CD4-positive, alpha-beta T cell treated with Interleukin-6 for 4 hours (primary cell): ENCODE measurements around the gene GLS.
"Not testable (repeated sequence)": the region's sequence is repeated elsewhere in the genome, so short reads cannot be mapped to it uniquely, and the experiment has no call there.

Experiments used
- DNase-seq: peaks from one replicate; pipeline ENCODE4 v3.0.0-alpha.2; 2020; ENCODE audit warnings: mixed read lengths

GLS gene

DNA sequence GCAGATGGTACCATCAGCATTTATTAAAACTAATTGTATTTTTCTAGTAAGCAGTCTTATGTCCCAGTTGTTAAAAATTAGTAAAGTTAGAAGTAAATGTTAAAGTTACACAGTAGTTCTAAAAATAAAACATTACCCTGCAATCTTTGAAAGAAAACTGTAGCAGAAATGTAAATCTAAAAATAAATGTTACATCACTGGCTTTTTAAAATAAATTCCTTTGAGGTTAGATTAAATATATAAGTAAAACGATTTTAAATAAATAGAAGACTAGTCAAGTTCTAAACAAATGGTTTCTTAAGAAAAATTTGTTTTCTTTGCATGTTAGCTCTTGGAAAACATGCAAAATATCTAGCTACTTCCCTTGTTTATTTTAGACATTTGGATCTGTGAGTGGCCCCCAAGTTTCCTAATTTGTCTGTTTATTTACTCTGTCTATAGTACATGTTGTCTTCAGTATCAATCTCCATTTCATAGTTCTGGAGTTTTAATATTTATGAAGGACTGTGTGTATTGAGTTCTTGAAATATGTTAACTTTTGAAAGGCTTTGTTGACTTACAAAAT, 58.2 kb downstream of the GLS start:
- DNase-seq, result no peak

DNA sequence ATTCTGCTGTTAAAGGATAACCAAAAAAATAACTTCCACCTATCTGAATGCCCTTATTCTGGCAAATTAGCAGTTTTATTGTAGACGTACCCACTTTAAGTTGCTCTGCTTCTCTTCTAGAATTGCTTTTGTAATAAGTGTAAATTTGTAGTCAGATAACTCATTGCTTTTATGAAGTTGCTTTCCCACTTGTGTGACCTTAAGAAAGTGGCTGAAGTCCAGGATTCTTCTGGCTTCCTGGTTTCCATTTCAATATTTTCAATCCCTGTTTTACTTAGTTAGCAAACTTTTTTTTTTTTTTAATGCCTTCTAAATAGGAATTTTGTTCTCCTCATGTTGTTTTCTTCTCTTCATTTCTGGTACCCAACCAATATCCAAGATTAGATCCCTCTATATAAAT, 59.8 kb downstream of the GLS start:
- DNase-seq, result no peak

DNA sequence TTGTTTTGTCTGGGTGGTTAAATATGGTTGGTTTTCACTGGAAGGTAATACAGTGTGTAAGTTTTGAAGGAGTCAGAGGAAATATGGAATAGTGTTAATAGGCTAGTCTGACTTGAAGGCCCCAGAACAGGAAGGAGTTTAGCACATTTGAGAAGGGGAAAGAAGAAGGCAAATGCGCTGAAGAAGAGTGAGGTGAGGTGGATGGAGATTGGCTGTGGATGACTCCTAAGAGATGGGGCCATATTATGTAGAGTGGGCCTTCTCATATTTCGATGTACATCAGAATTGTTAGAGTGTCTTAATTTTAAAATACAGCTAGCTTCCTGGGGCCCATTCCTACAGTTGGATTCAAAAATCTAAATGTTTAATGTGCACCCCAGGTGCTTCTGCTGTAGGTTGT, 61.0 kb downstream of the GLS start:
- no peak for DNase-seq

DNA sequence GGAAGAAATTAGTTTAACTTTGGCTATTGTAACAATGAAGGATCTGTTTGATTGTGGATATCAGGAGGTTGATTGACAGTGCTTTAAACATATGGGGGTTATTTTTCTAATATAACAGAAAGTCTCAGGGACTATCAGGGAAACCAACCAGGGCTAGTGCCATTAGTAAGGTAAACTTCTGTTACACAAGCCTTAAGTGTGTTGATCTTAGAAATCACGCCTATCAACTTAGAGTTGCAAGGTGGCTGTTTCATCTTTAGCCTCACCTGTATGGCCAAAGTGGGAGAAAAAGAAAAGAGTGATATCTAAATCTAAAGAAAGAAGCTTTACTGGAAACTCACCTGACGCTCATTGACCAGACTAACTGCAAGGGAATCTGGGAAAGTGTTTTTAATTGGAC, 62.1 kb downstream of the GLS start:
- no peak for DNase-seq

DNA sequence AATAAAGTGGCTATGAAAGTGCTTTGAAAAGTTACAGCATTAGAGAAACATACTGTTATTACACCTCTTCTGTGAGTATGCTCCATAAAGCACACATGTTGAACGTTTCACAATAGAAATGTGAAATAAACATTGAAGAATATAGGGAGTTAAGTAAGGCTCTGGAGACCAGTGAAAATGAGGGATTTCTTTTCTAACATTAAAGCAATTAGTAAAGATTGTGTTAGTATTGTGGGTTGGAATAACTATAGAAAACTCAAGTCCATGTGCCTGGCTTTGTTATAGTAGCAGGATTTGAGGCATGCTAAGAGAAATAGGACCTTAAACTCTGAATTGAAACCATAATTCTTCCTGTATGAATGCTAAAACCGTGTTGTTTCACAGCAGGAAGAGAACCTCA, 63.1 kb downstream of the GLS start:
- no peak for DNase-seq

DNA sequence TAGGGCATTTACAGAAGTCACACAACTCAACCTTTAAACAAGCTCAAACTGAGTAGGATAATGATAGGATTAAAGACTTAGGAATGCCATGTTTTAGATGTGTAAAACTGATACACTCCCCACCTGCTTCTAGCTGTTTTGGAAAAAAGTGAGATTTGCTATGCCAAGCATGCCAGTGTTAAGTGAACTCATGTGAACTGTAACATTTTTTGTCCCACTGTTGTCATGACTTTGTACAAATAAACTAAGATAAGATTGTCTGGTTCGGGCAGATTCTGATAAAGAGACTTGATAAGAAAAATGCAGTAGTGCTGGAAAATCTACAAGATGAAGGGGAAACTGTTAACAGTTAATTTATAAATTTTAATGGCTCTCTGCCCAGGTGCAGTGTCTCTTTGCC, 66.5 kb downstream of the GLS start:
- no peak for DNase-seq

DNA sequence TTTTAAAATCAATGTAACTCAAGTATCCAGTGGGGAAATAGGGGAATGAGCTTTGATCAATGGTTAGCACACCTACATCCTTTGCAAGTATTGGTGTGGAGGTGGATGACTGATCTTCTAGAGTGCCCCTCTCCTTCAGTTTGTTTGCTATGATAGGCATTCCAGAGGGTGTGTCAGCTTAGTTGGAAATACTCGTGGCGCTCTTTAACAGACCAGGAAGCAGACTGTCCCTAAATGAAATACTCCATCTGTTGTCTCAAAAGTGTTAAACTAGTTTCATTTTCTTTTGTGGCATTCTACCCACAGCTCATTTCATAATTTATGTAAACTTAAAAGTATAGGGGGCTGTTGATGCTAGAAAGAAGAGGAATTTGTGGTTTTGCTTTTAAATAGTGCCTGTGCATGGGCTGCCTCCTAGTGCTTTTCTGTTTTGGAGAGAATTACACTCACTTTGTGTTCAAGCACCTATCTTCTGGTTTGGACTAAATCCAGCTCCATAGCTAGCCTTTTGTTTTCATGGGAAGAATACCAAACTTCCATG, 67.2 kb downstream of the GLS start:
- peak; percentile 27 for DNase-seq

DNA sequence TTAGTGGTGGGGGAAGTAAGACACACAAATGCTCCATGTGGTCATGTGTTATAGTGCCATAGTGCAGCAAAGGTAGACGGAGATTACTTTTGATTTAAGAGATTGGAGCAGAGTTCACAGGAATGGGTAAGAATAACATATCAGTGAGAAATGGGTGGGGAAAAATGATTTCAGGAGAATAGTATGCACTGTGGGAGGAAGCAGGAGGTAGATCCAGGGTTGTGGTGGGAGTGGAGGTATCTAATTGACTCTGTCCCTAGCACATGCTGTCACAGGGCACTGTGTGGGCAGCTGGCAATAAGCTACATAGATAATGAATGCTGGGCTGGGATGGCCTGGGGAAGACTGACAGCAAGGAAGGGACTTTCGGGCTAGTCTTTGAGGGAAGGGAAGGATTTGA, 68.0 kb downstream of the GLS start:
- DNase-seq, result no peak

DNA sequence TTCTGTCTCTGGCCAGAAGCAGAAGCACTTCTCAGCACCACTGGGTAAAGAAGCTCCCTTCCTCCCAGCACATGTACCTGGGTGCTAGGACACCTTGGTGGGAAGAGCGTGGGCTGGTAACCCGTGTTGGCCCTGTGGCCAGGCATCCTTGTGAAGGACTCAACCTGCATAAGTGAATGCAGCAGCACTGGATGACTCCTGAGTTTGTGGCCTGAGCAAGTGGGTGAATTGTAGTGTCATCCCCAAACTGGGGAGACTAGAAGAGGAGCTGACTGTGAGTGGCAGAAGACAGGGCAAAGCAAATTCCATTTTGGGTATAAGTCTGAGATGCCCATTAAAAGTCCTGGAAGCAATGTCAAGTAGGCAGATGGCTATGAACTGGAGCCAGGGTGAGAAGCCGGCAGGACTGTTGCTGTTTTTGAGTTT, 70.0 kb downstream of the GLS start:
- no peak for DNase-seq

DNA sequence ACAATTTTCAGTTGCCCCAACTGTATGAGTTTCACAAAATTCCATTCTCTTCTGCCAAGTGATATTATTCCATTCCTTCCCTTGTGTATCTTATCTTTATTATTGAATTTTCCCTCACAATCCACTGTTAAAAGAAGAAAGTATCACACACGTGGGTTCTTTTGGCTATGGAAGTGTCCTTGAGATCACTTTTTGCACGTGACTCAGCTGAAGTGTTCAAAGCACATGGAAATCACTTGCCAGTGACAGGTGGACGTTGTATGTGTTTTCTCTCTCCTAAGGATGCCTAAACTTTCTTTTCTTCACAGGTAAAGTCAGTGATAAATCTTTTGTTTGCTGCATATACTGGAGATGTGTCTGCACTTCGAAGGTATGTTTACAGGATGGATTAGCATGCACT, 72.6 kb downstream of the GLS start:
- no peak for DNase-seq

DNA sequence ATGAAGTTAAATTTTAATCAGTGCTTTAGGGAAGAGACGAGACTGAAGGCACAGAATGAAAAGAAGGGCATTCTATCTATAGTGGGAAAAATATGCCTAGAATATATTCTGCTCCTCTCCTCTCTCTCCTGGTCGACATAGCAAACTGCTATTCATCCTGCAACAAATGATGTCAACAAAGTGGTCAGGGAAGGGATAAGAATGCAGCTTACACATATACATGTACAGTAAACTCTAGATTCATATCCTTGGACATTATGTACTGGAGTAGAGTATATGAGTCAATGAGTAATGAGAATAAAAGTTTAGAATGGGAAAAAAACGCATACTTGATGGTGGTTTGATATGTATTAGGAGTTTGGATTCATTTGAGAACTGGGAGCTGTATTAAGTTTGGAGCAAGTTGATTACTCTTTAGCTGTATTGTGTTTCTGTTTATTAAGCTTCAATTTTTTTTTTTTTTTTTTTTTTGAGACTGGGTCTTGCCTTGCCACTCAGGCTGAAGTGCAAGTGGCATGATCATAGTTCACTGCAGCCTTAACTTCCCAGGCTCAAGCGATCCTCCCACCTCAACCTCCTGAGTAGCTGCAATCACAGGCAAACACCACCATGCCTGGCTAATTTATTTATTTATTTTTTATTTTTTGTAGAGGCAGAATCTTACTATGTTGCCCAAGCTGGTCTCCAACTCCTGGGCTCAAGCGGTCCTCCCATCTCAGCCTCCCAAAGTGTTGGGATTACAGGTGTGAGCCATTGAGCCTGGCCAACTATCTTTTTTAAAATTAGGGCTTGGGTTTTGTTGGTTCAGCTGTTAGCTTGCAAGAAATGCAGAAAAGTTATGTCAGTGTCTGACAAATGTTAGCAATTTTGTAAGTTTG, 79.5 kb downstream of the GLS start:
- no peak for DNase-seq

DNA sequence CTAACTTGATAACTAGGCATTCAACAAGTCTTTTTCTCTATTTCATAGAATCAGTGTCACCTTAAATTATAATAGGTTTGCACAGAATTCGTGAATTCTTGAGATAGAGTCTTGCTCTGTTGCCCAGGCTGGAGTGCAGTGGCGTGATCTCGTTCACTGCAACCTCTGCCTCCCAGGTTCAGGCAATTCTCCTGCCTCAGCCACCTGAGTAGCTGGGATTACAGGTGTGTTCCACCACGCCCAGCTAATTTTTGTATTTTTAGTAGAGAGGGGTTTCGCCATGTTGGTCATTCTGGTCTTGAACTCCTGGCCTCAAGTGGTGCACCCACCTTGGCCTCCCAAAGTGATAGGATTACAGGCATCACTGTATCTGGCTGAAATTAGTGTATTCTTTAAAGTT, 80.5 kb downstream of the GLS start:
- DNase-seq, result not testable (repeated sequence)

DNA sequence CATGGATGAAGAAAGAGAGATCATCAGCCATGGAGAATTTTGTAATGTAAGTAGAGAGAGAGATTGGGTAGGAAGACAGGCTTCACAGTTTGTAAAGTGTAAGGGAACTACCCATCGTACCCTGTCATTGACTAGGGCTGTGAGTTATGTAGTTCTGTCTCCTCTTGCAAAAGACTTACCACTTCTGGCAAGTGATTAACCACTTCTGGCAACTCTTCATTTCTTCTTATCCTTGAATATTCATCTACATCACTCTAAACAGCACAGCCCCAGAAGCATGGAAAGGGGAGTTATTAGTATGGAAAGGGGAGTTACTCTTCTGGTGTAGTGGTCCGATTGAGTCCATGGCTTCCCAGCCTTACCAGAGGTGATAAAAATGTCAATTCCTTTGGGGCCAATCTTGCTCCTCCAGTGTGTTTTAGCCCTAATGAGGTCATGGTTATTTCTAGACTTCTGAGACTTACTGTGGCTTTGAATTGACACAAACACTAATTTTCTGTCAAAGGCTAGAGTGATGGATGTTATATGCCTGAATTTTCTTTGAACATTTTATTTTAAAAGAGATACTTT, 81.4 kb downstream of the GLS start:
- no peak for DNase-seq

DNA sequence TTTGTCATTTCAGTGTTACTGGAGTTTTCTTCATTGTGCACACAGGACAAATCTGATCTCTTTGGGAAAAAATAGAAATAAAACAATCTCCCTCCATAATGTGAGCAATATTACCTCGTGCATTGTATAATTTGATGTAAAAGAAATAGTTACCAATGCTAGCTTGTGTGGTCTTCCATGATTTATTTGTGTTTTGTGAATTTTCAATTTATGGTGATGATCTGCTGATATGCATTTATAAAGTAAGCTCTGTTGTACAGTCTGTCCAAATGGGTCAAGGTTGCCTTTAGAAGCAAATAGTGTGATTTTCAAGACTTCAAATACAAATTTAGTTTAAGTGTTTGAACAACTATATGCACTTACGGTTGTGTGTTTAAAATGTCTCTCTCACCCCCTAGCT, 82.5 kb downstream of the GLS start:
- DNase-seq, result no peak

DNA sequence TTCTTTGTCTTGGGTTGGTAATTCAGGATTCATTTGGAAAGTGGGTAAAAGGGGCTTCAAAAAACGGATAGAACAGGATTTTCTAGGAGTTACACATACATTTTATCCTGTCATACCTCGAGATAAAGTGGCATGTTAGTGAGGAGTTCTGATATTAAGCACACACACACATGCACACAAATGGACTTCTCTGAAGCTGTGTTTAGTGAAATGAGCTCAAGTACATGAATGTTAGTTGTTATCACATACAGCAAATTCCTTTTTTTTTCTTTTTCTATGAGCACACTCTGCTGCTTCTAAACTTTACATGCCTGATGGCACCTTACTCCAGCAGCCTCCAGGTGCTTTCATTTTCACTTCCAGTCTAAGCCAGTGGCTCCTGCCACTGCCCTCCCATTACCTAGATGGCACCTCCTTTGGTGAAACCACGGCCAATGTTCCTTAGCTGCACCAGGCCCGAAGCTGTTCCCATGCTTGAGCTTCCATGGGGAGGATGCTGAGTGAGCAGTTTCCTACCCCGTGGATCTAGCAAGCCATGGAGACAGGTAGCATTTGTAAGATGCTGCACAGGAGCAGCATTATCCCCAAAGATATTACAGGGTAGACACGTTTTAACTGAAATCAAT, 83.7 kb downstream of the GLS start:
- DNase-seq, result peak; percentile 23

DNA sequence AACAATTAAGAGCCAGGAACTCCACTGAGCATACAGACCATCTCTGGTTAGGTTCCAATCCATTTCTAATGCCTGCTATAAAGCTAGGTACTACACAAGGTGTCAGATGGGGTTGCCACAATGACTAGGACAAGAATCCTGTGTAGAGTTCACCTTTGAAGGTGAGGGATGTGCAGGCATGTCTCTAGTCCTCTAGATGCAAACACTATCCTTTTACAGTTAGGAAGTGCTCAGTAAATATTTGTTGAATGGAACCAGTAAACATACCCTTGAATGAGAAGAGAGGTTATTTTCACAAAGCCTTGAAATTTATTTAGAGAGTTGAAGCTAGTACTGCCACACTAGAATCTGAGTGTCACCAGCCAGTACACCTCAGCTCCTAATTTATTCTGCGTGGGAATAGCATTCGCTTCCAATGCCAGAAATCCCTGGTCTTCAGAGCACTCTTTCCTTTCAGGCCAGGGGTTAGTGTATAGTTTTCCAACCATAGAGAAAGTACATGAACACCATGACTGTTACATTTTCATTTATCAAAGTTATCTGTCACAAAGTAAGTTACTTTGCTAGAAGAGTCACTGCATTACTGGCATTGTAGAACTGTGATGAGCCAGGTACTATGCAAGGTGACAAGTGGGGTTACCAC, 85.1 kb downstream of the GLS start:
- DNase-seq, result no peak

DNA sequence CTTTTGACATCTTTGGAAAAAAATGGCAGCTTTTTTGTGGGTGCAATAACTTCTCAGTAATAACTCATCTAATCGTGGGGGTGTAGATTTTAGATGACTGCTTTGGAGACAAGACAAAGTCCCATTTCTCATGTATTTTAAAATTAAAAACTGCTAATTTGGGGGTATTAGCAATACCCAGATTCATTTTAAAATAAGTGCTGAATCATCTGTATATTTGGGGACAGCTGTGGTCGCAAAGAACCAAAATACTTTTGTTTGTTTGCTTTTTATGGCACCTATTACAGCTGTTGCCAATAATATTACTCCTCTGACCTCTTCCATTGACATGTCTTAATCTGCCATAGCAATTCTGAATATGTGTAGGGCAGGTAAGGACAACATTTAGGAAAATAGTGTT, 87.9 kb downstream of the GLS start:
- no peak for DNase-seq

DNA sequence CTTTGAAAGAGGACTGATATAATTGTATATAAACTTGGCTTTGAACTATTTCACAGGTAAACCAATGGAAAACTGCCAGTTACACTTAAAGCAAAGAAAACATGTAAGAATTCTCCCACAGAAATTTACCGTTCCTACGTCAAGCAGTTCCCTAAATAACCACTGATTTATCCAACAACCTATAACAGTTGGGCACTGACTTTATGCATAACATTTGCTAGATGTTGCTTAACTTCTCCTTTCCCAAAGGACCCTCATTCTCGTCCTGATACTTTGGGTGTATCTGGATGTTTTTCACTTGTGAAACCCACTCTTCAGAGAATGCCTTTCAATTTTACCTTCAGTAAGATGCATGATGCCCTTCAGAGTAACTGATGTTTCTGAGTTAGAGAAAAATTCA, 89.5 kb downstream of the GLS start:
- DNase-seq, result no peak

DNA sequence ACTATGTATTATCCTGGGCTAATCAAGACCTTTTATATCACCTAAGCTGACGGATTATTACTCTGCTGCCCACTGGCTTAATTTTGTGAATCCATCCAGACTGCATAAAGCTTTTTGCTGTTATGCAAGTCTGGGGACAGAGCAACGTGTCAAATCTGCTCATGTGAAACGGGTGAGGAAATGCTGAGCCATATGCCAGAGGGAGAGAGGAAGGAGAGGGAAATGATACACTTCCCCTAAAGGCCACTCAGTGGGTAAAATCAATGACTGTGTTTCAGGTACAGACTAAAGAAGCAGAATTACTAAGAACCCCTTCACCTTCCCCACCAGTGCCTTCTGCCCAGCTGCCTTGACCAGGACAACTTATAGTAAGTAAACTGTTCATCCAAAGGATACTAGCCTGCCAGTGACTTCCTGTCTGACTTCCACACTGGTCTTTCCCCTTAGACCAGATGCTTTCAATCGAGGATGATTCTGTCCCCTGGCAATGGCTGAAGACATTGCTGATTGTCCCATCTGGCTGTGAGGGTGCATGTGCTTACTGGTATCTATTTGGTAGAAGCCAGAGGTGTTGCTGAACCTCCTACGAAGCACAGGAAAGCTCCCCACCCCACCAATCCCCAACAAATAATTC, 90.4 kb downstream of the GLS start:
- DNase-seq, result no peak

DNA sequence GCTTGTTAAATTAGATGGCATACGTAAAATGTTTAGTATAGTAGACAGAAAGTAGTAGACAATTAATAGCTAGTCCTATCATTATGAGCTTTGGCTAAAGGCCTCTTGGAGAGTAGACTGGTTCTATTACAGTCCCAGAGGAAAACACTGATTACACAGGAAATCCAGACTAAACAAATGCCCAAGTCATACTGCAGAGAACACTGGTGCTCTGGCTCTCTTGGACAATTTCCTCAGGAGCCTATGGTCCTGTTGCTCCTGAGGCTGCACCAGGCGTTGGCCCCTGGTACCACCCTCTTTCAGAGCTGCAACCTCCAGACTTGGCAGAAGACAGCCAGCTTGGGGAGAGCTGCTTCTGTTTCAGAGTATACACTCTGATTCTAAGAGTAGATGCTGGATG, 91.6 kb downstream of the GLS start:
- DNase-seq, result no peak

DNA sequence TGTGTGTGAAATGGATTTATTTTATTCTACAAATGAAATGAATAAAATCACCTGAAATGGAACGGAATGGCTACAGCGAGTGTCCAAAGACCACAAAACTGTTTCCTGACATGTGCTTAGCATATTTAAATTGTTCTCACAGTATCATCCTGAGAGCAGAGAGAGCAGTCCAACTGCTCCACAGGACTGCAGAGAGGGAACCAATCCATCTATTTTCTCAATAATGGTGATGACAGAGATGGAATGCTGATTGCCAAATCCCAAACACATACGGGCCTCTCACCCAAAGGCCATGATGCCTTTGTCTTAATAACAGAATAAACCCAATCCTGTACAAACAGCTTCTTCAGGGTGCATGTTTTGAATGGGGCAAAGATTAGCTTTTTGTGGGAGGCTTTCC, 92.2 kb downstream of the GLS start:
- DNase-seq, result no peak

DNA sequence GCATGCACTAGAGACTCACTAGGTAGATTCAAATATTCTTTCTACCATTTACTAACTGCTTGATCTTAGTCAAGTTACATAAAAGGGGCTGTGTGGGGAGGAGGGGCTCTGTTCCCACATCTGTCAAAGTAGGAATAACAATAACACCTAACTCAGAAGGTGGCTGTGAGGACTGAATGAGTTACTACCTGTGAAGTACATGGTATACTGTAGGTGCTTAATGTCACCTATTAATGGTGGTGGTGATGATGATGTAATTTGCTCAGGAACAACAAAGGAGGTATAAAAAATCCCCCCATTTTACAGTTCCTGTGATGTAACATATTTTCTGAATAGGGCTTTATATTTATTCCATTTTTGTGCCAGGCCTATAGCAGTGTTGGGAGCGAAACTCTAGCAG, 92.6 kb downstream of the GLS start:
- no peak for DNase-seq
